ENCODE data around the gene GATD1. TPM values are rescaled to one million over a fixed set of nuclear protein-coding genes. Genes with fewer than 3 reads are reported as not detected.

GATD1 gene
- total RNA-seq, 2 donors from 2014 or later, result 13.3 to 29.8 TPM

DNA sequence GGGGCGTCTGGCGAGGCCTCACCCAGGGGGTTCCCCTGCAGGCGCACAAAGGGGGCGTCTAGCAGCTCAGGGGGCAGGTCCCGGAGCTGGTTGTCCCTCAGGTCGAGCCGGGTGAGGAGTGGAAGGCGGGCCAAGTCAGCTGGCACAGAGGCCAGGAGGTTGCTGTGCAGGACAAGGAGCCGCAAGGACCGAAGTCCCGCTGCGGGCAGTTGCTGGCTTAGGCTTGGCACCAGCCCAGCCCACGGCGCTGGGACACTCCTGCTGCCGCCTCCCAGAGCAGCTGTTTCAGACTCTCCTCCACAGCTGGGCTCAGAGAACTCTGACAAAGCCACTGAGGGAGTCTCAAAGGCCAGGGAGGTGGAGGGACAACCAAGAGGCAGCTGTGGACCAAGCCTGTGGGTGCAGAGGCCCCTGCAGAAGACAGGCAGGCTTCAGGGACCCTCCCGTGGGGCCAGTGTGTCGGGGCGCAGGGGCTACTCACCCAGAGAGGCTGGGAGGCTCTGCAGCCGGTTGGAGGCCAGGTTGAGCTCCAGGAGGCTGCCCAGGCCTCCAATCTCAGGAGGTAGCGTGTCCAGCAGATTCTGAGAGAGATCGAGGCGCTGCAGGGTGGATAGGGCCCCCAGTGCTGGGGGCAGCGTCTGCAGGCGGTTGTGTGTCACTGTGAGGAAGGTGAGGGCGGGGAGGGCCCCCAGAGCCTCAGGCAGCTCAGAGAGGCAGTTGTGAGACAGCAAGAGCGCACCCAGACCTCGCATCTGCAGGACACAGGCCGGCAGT is 25.6 kb upstream of the GATD1 start:
- peaks cover 0 to 33% of the 10 kb centered on the region in 2 donors for H3K4me1 ChIP-seq
- H3K27ac ChIP-seq, result no peak overlapping the region
- H3K4me3 ChIP-seq, result no peak overlapping the region
- no peaks in the 10 kb centered on the region for H3K27me3 ChIP-seq
- H3K36me3 ChIP-seq, result no peaks in the 10 kb centered on the region
- DNase-seq (ENCODE audit: low spot score), result no peak
- TF ChIP-seq, protein P1, sequence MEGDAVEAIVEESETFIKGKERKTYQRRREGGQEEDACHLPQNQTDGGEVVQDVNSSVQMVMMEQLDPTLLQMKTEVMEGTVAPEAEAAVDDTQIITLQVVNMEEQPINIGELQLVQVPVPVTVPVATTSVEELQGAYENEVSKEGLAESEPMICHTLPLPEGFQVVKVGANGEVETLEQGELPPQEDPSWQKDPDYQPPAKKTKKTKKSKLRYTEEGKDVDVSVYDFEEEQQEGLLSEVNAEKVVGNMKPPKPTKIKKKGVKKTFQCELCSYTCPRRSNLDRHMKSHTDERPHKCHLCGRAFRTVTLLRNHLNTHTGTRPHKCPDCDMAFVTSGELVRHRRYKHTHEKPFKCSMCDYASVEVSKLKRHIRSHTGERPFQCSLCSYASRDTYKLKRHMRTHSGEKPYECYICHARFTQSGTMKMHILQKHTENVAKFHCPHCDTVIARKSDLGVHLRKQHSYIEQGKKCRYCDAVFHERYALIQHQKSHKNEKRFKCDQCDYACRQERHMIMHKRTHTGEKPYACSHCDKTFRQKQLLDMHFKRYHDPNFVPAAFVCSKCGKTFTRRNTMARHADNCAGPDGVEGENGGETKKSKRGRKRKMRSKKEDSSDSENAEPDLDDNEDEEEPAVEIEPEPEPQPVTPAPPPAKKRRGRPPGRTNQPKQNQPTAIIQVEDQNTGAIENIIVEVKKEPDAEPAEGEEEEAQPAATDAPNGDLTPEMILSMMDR (IDR thresholded peaks at IDR 0.05), result no peak
- no peaks in the 10 kb centered on the region for H3K9me3 ChIP-seq

DNA sequence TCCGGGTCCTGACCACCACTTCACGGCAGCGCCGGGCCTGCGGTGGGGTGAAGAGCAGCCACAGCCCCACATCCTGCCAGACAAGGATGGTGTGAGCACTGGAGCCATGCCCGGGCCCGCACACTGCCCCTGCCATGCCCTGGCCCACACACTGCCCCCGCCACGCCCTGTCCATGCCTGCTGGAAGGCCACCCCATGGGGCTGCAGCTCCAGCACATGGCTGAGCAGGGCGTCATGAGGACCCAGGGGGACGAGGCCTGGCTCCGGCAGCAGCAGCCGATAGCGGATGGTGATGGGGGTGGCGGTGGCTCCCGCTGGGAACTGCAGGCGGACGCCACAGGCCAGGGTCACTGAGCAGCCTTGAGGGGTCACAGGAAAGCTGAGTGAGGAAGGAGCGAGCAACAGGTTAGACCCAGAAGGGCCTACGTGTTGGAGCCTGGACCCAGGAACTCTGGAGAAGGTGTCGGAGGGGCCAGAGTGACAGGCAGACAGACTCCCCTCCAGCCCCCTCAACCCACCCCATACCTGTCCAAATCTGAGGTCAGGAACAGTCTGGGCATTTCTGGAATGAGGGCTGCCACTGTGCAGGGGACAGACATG is 24.8 kb upstream of the GATD1 start:
- H3K9me3 ChIP-seq, result no peaks in the 10 kb centered on the region
- peaks cover 0 to 35% of the 10 kb centered on the region in 2 donors for H3K4me1 ChIP-seq
- TF ChIP-seq, protein P1 (IDR thresholded peaks at IDR 0.05), result no peak
- DNase-seq (ENCODE audit: low spot score), result no peak
- no peak overlapping the region for H3K27ac ChIP-seq
- no peaks in the 10 kb centered on the region for H3K36me3 ChIP-seq
- no peaks in the 10 kb centered on the region for H3K27me3 ChIP-seq
- H3K4me3 ChIP-seq, result no peak overlapping the region

DNA sequence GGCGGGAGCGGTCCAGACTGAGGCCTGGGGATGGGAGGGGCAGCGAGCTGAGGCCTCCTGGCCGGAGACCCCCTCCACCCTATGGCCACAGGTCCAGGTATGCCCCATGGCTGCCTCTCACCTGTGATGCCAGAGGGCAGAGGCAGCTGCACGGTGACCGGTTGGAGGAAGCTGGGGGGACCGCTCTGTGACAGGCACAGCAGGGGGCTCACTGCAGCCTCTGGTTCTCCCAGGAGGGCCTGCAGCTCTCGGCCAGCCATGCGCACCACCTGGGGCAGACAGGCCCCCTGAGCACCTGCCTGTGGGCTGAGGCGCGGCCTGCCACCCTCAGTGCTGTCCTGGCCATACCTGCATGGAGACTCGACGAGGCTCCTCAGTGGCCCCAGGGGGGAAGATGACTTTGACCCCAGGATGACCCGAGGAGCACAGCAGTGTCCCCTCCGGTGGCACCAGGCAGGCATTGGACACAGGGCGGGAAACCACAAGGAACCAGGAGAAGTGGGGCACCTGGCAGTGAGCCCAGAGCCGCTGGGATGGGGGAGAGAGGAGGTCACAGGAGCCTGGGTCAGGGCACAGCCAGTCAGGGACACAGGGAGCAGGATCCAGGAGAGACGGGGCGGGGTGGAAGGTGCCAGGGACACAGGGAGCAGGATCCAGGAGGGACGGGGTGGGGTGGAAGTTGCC is 24.0 kb upstream of the GATD1 start:
- H3K4me1 ChIP-seq, result peaks cover 0 to 43% of the 10 kb centered on the region in 2 donors

DNA sequence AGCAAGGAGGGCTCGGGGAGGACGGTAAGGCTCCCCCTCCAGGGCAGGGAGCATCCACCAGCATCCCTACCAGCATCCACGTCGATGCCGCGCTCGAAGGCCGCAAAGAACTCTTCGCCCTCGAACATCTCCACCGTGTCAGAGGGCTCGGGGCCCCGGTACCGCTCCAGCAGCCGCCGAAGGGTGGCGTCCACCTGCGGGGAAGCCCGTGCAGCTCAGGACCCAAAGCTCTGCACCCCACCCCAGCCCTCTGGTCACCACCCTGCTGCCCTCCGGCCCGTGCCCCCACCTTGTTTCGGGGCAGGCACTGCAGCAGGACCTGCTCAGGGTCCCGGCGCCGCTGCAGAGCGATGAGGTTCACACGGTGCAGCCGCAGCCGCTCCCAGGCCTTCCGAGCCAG is 23.2 kb upstream of the GATD1 start:
- DNase-seq (ENCODE audit: low spot score), result no peak
- no peak overlapping the region for H3K4me3 ChIP-seq
- peaks cover 0 to 47% of the 10 kb centered on the region in 2 donors for H3K4me1 ChIP-seq
- H3K36me3 ChIP-seq, result no peaks in the 10 kb centered on the region
- H3K9me3 ChIP-seq, result no peaks in the 10 kb centered on the region
- H3K27ac ChIP-seq, result no peak overlapping the region
- TF ChIP-seq, protein P1 (IDR thresholded peaks at IDR 0.05), result no peak
- H3K27me3 ChIP-seq, result no peaks in the 10 kb centered on the region

More for the DNA sequence above, 24.0 kb upstream of the GATD1 start:
- no peak overlapping the region for H3K27ac ChIP-seq
- H3K27me3 ChIP-seq, result no peaks in the 10 kb centered on the region
- H3K4me3 ChIP-seq, result no peak overlapping the region
- DNase-seq (ENCODE audit: low spot score), result no peak
- TF ChIP-seq, protein P1 (IDR thresholded peaks at IDR 0.05), result no peak
- H3K9me3 ChIP-seq, result no peaks in the 10 kb centered on the region
- H3K36me3 ChIP-seq, result no peaks in the 10 kb centered on the region

DNA sequence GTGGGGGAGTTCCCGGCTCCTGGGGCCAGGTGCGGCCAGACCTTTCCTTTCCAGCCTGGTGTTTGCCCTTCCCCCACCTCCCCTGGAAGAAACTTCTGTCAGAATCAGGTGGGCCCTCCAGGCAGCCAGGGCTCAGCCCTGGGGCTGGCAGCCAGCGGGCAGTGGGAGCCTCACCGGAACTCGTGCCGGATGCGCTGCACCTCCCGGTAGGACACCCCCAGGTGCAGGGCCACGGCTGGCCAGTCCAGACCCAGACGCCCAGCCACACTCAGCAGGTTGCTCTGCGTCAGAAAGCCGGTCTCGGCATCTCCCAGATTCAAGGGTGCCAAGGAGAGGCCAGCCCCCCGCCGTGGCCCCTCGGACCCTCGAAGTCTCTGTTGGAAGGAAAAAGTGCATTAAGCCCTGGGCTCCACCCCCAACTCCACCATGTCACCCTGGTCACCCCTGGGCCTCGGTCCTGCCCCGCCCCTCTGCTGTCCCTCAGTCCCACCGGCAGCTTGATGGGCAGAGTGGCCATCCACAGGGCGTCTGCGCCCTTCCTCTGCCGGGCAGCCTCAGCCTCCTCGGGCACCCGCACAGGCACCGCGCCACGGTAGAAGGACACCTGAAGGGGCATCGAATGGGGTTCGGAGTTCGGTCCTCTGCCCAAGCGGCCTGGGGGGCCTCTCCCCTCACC is 22.5 kb upstream of the GATD1 start:
- Histone ChIP-seq H3K27ac (no peak overlapping the region), H3K27me3 (no peaks in the 10 kb centered on the region), H3K36me3 (no peaks in the 10 kb centered on the region), H3K9me3 (no peaks in the 10 kb centered on the region), H3K4me3 (no peak overlapping the region), H3K4me1 (peaks cover 0 to 48% of the 10 kb centered on the region in 2 donors)
- TF ChIP-seq, protein P1 (IDR thresholded peaks at IDR 0.05), result no peak
- no peak for DNase-seq (ENCODE audit: low spot score)

All from right atrium auricular region (tissue), 2 donors.